GM12891 (cell line): ENCODE results near the gene ZNF672.

Experiments
- POLR2A ChIP-seq: IDR thresholded peaks from 2 replicates; pipeline ENCODE4 v1.6.1; 2011; ENCODE audit warnings: low read depth, low read length, control low read depth
- POLR2AphosphoS5 ChIP-seq: IDR thresholded peaks from 2 replicates; pipeline ENCODE4 v1.6.1; 2011; ENCODE audit warnings: low read depth, low read length, control low read depth
- SPI1 ChIP-seq: IDR thresholded peaks from 2 replicates; pipeline ENCODE4 v1.6.1; 2011; ENCODE audit warnings: low read depth, low read length, control low read depth
- TAF1 ChIP-seq: IDR thresholded peaks from 2 replicates; pipeline ENCODE4 v1.6.1; 2011; ENCODE audit warnings: low read depth, low read length, control low read depth

DNA sequence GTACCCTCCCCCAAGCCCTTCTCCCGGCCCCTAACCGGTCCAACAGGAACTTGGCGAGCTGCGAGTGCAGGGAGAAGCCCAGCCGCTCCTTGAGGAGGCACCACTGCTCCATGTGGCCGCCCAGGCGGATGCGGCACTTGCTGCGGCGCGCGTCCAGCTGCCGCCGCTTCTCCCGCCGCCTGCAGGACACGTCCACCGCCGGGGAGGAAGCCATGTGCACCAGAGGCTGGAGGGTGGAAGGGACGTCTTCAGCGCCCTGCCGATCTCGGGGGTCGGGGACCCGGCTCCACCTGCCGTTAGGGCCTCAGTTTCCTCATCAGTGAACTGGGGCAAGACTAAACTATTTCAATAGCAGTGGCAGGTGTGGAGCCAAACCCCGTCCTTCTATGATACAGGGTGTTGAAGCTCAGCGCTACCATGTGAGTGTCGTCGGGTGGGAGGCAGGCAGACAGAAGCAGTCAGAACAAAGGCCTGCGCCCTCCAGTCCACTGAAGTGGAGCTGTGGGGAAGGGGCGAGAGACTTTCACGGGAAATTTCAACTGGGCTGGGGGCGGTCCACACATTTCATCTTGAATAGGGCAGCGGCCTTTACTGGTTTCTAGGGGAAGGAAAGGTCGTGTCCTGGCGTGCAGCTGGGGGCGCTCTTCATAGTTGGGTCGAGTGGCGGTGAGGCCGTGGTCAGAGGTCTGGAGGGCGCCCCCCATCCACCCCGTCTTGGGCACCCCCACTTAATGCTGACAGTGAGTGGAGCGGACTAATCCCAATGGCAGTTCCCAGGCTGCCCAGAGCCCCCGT lies 20.3 kb downstream of the ZNF672 start:
- TF ChIP-seq POLR2AphosphoS5 (no peak), POLR2A (no peak; the same call in none of the 2 replicates), TAF1 (no peak), SPI1 (no peak)
